Mesendoderm (in vitro differentiated cells): ENCODE results near the gene MMP20.

Experiments used
- DNase-seq: peaks from one replicate; pipeline ENCODE4 v3.0.0; 2013
- H2AK5ac ChIP-seq: 2 replicates; pipeline ENCODE4 v1.6.1; 2013; ENCODE audit warnings: low read length, inconsistent platforms
- H2BK120ac ChIP-seq: 2 replicates; pipeline ENCODE4 v1.6.1; 2013; ENCODE audit warnings: low read depth, mild to moderate bottlenecking, low read length, moderate library complexity, mixed read lengths
- H2BK15ac ChIP-seq: replicated peaks from 2 replicates; pipeline ENCODE4 v1.6.1; 2013; ENCODE audit warnings: low read depth, mild to moderate bottlenecking, moderate library complexity
- H2BK5ac ChIP-seq: 2 replicates; pipeline ENCODE4 v1.6.1; 2013; ENCODE audit warnings: low read length, inconsistent platforms
- H3K18ac ChIP-seq: 2 replicates; pipeline ENCODE4 v1.6.1; 2013; ENCODE audit warnings: mild to moderate bottlenecking, low read length, mixed read lengths
- H3K23ac ChIP-seq: one replicate; pipeline ENCODE4 v1.6.1; 2013; ENCODE audit warnings: low read length
- H3K27ac ChIP-seq: 2 replicates; pipeline ENCODE4 v1.5.1; 2013; ENCODE audit warnings: low read depth, mild to moderate bottlenecking, inconsistent platforms, low read length, moderate library complexity
- H3K27me3 ChIP-seq: 2 replicates; pipeline ENCODE4 v1.6.1; 2013; ENCODE audit warnings: low read length, control low read depth, mild to moderate bottlenecking, inconsistent platforms; ENCODE audit not compliant: insufficient read depth, poor library complexity
- H3K36me3 ChIP-seq: 2 replicates; pipeline ENCODE4 v1.6.1; 2013; ENCODE audit warnings: low read length, inconsistent platforms; ENCODE audit not compliant: control insufficient read depth, insufficient read depth
- H3K4ac ChIP-seq: one replicate; pipeline ENCODE4 v1.6.1; 2013; ENCODE audit warnings: low read depth, mild to moderate bottlenecking, low read length, moderate library complexity
- H3K4me1 ChIP-seq: 2 replicates; pipeline ENCODE4 v1.6.1; 2013; ENCODE audit warnings: low read depth, low read length, inconsistent platforms; ENCODE audit not compliant: control insufficient read depth
- H3K4me2 ChIP-seq: 2 replicates; pipeline ENCODE4 v1.6.1; 2013; ENCODE audit warnings: low read length
- H3K4me3 ChIP-seq: 2 replicates; pipeline ENCODE4 v1.5.1; 2013; ENCODE audit warnings: mild to moderate bottlenecking, low read length
- H3K56ac ChIP-seq: one replicate; pipeline ENCODE4 v1.6.1; 2013; ENCODE audit warnings: low read length
- H3K79me1 ChIP-seq: 2 replicates; pipeline ENCODE4 v1.6.1; 2013; ENCODE audit warnings: low read length, inconsistent platforms
- H3K79me2 ChIP-seq: 2 replicates; pipeline ENCODE4 v1.6.1; 2013; ENCODE audit warnings: mild to moderate bottlenecking, low read length; ENCODE audit not compliant: control insufficient read depth, insufficient read depth
- H3K9ac ChIP-seq: 2 replicates; pipeline ENCODE4 v1.6.1; 2013; ENCODE audit warnings: low read length, inconsistent platforms
- H4K5ac ChIP-seq: one replicate; pipeline ENCODE4 v1.6.1; 2013; ENCODE audit warnings: low read length
- H4K8ac ChIP-seq: one replicate; pipeline ENCODE4 v1.6.1; 2013; ENCODE audit warnings: low read depth, mild to moderate bottlenecking, control low read depth, low read length, moderate library complexity
- WGBS: extraction: QIAGEN DNeasy Blood & Tissue Kit; methylation state at CpG from one replicate; pipeline ENCODE4 v1.1.7; 2013; ENCODE audit warnings: low lambda C conversion rate, missing lambda C conversion rate; ENCODE audit not compliant: insufficient coverage; ENCODE audit errors: extremely low coverage; 5-methylcytosine and 5-hydroxymethylcytosine counted together

Gene MMP20

DNA sequence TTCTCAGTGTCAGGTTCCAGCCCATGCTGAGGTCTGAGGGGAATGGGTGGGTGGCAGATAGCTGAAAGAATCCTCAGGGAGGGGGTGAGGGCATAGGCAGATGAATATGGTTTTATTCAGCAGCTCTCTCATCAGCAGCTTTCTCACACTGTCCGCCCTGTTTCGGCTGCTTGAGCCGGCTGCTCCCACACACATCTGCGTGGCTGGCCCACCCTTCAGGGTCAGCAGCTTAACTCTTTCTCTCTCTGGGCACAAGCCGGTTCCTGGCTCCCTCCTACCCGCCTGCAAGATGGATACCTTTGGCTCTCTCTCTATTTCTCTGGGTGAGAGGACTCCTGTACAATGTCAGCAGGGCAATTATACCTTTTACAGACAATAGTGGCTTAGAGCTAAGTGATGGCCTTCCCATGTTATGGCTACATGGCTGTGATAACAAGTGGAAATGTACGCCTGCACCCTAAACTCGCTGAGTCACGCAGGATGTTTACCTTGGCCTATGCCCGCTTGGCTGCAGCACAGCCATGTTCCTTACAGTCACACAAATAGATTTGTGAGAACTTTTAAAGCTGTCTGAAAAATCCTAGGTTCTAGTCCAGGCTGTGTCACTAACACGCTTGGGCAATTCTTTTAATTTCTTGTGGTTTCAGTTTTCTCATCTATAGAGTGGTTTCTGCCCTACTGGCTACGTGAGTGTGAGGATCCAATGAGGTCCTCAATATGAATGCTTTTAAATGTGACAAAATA lies 4.1 kb downstream of the MMP20 start:
- no peaks in the 10 kb centered on the region for H3K36me3 ChIP-seq
- DNase-seq = no peak
- H4K5ac ChIP-seq = no peak overlapping the region
- H2BK5ac ChIP-seq = no peak overlapping the region
- no peak overlapping the region for H2BK15ac ChIP-seq
- no peak overlapping the region for H3K4ac ChIP-seq
- H3K27ac ChIP-seq = no peak overlapping the region
- H3K56ac ChIP-seq = no peak overlapping the region
- H3K27me3 ChIP-seq = no peaks in the 10 kb centered on the region
- no peak overlapping the region for H3K18ac ChIP-seq
- no peak overlapping the region for H2AK5ac ChIP-seq
- no peak overlapping the region for H3K4me3 ChIP-seq
- no peak overlapping the region for H3K9ac ChIP-seq
- no CpG with 5 or more reads among the region's 12 CpGs for WGBS
- H3K79me1 ChIP-seq = no peaks in the 10 kb centered on the region
- no peak overlapping the region for H3K23ac ChIP-seq
- H4K8ac ChIP-seq = no peak overlapping the region
- H2BK120ac ChIP-seq = no peak overlapping the region
- H3K4me2 ChIP-seq = no peak overlapping the region
- H3K79me2 ChIP-seq = no peaks in the 10 kb centered on the region
- H3K4me1 ChIP-seq = peaks cover 2% of the 10 kb centered on the region

DNA sequence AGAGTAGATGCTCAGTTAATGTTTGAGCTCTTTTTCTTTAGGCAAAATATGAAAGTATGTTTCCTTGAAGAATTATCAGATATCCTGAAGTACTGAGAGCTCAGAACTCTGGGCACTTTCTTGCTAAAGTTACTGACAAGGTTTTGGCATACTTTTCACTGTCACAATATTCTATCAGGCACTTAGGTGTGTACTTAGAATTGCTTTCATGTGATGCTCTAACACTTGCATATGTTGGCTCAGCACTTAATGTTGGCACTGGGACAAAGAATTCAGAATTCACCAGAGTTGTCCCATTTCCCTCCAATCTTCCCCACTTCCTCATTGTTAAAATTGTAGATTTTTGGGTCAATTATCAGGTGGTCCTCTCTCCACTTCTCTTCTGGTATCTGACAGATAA lies 5.0 kb downstream of the MMP20 start:
- Histone ChIP-seq H3K4me2 (no peak overlapping the region), H3K4me3 (no peak overlapping the region), H3K27me3 (no peaks in the 10 kb centered on the region), H4K5ac (no peak overlapping the region), H3K4ac (no peak overlapping the region), H3K36me3 (no peaks in the 10 kb centered on the region), H3K18ac (no peak overlapping the region), H3K9ac (no peak overlapping the region), H3K27ac (no peak overlapping the region), H3K79me1 (no peaks in the 10 kb centered on the region), H3K4me1 (peaks cover 8% of the 10 kb centered on the region), H2AK5ac (no peak overlapping the region), H2BK5ac (no peak overlapping the region), H2BK15ac (no peak overlapping the region), H2BK120ac (no peak overlapping the region), H3K23ac (no peak overlapping the region), H3K56ac (no peak overlapping the region), H3K79me2 (no peaks in the 10 kb centered on the region), H4K8ac (no peak overlapping the region)
- no peak for DNase-seq

DNA sequence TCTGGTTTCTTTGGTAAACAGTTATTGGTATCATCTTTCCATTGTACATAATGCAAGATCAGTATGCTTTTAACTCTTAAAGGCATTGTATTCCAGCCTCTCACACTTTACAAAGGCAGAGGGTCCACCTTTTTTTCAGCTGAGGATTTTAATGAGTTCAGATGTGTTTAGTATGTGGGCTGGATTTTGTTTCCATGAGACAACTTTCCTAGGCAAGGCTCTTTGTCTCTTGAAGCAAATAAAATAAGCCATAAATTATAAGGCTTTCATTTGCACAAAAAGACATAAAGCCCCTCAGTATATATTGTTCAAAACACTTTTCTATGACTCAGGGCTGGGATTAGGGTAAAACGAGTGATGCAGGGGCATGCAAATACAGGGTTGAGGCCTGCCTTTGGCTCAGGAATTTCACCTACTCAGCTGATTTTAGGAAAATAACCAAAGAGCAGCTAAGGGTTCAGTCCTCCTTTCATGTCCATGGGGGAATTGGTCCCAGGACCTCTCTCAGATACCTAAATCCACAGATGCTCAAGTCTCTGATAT lies 7.6 kb downstream of the MMP20 start:
- Histone ChIP-seq H3K4me3 (no peak overlapping the region), H2BK120ac (no peak overlapping the region), H2BK5ac (no peak overlapping the region), H3K36me3 (no peaks in the 10 kb centered on the region), H4K8ac (no peak overlapping the region), H3K23ac (no peak overlapping the region), H3K4ac (no peak overlapping the region), H3K56ac (no peak overlapping the region), H3K4me1 (peaks cover 8% of the 10 kb centered on the region), H3K27ac (no peak overlapping the region), H3K79me1 (no peaks in the 10 kb centered on the region), H3K79me2 (no peaks in the 10 kb centered on the region), H3K9ac (no peak overlapping the region), H2BK15ac (no peak overlapping the region), H2AK5ac (no peak overlapping the region), H3K27me3 (no peaks in the 10 kb centered on the region), H3K18ac (no peak overlapping the region), H3K4me2 (no peak overlapping the region), H4K5ac (no peak overlapping the region)
- WGBS = no CpG with 5 or more reads among the region's 1 CpG
- DNase-seq = no peak

DNA sequence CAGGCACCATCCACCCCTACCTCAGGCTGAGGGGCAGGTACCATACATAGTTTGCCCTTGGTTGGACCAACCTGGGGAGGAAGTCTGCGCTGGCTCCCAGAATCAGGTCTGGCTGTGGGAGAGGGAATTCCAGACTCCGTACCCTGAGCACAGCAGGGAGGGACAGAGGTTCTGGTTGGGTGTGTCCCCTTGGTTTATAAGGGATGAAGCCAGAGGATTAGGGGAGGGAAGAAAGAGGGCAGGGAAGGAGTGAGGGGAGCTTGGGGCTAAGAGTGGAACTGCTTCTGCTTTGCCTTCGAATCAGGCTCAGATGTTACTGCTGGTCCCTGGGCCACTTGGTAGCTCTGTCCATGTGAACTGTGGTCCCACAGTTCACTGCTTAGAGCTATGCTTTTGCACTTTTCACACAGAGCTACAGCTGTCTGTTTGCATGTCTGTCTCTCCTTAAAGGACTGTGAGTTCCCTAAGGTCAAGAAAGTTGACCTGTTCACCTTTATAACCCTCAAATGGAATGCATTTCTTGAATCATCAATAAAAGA lies 9.2 kb downstream of the MMP20 start:
- Histone ChIP-seq H4K8ac (no peak overlapping the region), H4K5ac (no peak overlapping the region), H3K27ac (no peak overlapping the region), H3K4me1 (peaks cover 8% of the 10 kb centered on the region), H3K9ac (no peak overlapping the region), H3K4me2 (no peak overlapping the region), H3K27me3 (no peaks in the 10 kb centered on the region), H3K4ac (no peak overlapping the region), H3K23ac (no peak overlapping the region), H2BK5ac (peak overlapping the region; percentile 44), H3K36me3 (no peaks in the 10 kb centered on the region), H2AK5ac (peak overlapping the region; percentile 27), H2BK15ac (no peak overlapping the region), H3K79me2 (no peaks in the 10 kb centered on the region), H3K4me3 (no peak overlapping the region), H2BK120ac (no peak overlapping the region), H3K56ac (peak overlapping the region; percentile 22), H3K18ac (no peak overlapping the region), H3K79me1 (no peaks in the 10 kb centered on the region)
- DNase-seq = peak; percentile 60
- WGBS = no CpG with 5 or more reads among the region's 3 CpGs

DNA sequence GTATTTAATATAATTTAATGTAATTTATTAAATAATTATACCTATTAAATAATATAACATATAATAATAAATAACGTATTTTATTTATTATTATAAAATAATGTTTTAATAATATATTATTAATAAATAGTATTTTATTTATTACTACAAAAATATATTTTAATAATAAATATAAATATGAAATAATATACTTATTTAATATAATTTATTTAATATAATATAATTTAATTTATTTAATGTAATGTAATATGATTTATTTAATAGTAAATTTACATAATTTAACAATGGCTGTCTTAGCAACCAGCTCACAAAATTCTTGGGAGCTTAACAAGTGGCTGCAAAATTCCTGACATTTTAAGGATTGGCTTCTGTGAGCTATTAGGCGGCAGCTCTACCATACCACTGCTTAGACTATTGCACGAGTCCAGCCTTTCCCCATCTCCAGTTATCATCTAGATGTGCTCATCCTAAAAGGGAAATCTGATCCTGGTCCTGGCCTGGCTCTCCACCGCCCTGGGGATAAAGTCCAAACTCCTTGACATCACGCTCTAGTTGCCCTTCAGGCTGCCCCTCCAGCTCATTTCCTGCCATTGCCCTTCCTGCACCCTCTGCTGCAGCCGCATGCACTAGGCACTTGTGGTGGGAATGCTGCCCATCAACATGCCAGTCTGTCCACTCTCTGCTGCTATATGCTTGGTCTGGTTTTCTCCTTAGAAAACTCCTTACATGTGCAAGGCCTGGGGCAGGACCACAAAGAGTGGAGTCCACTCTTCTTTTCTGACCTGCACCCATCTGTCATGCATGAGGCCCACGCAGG lies 9.8 kb downstream of the MMP20 start:
- no peaks in the 10 kb centered on the region for H3K36me3 ChIP-seq
- H3K9ac ChIP-seq = no peak overlapping the region
- H3K18ac ChIP-seq = no peak overlapping the region
- no peak overlapping the region for H3K4me2 ChIP-seq
- no peak overlapping the region for H3K27ac ChIP-seq
- H2BK120ac ChIP-seq = no peak overlapping the region
- no peak overlapping the region for H4K5ac ChIP-seq
- no peak overlapping the region for H4K8ac ChIP-seq
- peak overlapping the region; percentile 56 for H3K56ac ChIP-seq
- H2AK5ac ChIP-seq = peak overlapping the region; percentile 27
- peak overlapping the region; percentile 97 for H3K23ac ChIP-seq
- no peaks in the 10 kb centered on the region for H3K79me2 ChIP-seq
- H3K79me1 ChIP-seq = no peaks in the 10 kb centered on the region
- no peak overlapping the region for H2BK15ac ChIP-seq
- WGBS = no CpG with 5 or more reads among the region's 7 CpGs
- H3K4ac ChIP-seq = no peak overlapping the region
- no peak overlapping the region for H3K4me3 ChIP-seq
- H3K27me3 ChIP-seq = no peaks in the 10 kb centered on the region
- peak; percentile 82 for DNase-seq
- peak overlapping the region; percentile 44 for H2BK5ac ChIP-seq
- H3K4me1 ChIP-seq = peaks cover 8% of the 10 kb centered on the region
